PFSK-1 (cell line): ENCODE data around the gene CKS2.

ENCODE experiments used
- FOXP2 ChIP-seq: optimal IDR thresholded peaks from 2 replicates; pipeline ENCODE3; 2011; ENCODE audit warnings: borderline replicate concordance, control low read depth, inconsistent platforms; ENCODE audit not compliant: insufficient read depth; ENCODE audit errors: extremely low read length, extremely low read depth
- POLR2AphosphoS5 ChIP-seq: IDR thresholded peaks from 2 replicates; pipeline ENCODE4 v1.6.1; 2012; ENCODE audit warnings: low read depth, mild to moderate bottlenecking, control low read depth, low read length, moderate library complexity
- SIN3A ChIP-seq: IDR thresholded peaks from 2 replicates; pipeline ENCODE4 v1.6.1; 2012; ENCODE audit warnings: mild to moderate bottlenecking, low read length, moderate library complexity, borderline replicate concordance; ENCODE audit not compliant: insufficient read depth
- TAF1 ChIP-seq: IDR thresholded peaks from 2 replicates; pipeline ENCODE4 v1.6.1; 2012; ENCODE audit warnings: low read length, control low read depth, borderline replicate concordance; ENCODE audit not compliant: insufficient read depth
- TF ChIP-seq, protein P1 (sequence below), 2 experiments: IDR thresholded peaks; 2 replicates each; pipeline versions ENCODE4 v1.6.1 to v1.8.0; 2011 to 2012; ENCODE audit warnings: low read depth in 2 of 2, low read length in 2 of 2, control low read depth in 1 of 2, inconsistent platforms in 1 of 2, mild to moderate bottlenecking in 1 of 2, moderate library complexity in 1 of 2; ENCODE audit not compliant: insufficient read depth in 1 of 2

The CKS2 gene

DNA sequence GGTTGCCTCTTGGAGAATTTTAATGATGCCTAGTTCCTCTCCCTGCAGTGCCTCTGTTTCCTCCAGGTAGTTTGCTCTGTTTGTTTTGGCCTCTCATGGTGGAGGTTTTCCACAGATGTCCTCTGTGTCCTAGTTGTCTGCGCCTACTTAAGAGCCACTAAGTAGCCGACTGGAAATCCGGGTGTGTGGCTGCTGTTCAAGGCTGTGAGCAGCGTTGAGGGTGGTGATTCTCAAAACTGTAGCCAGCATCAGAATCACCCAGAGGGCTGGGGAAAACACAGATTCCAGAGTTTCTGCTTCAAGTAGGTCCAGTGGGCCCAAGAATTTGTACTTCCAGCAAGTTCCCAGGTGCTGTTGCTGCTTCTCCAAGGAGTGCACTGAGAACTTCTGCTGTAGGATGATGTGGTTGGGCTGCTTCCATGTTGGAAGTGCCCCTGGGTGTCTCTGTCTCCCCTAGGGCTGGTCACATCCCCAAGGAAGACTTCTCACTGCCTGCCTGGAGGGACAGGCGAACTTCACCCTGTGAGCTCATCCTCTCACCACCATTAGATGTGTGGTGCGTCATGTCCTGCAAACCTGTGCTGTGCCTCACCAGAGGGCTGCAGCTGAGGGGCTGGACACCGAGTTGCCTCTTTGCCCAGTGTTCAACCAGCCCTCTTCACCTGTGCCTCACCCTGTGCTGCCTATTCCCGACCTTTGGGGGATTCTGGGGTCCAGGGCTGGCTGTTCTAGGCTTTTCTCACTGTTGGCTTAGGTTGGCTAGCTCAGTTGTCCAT is 42.1 kb downstream of the CKS2 start:
- TF ChIP-seq SIN3A (no peak), TAF1 (no peak), POLR2AphosphoS5 (no peak), FOXP2 (no peak)
- TF ChIP-seq, protein P1, sequence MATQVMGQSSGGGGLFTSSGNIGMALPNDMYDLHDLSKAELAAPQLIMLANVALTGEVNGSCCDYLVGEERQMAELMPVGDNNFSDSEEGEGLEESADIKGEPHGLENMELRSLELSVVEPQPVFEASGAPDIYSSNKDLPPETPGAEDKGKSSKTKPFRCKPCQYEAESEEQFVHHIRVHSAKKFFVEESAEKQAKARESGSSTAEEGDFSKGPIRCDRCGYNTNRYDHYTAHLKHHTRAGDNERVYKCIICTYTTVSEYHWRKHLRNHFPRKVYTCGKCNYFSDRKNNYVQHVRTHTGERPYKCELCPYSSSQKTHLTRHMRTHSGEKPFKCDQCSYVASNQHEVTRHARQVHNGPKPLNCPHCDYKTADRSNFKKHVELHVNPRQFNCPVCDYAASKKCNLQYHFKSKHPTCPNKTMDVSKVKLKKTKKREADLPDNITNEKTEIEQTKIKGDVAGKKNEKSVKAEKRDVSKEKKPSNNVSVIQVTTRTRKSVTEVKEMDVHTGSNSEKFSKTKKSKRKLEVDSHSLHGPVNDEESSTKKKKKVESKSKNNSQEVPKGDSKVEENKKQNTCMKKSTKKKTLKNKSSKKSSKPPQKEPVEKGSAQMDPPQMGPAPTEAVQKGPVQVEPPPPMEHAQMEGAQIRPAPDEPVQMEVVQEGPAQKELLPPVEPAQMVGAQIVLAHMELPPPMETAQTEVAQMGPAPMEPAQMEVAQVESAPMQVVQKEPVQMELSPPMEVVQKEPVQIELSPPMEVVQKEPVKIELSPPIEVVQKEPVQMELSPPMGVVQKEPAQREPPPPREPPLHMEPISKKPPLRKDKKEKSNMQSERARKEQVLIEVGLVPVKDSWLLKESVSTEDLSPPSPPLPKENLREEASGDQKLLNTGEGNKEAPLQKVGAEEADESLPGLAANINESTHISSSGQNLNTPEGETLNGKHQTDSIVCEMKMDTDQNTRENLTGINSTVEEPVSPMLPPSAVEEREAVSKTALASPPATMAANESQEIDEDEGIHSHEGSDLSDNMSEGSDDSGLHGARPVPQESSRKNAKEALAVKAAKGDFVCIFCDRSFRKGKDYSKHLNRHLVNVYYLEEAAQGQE (IDR thresholded peaks at IDR 0.05; ENCODE audit: insufficient read depth in 1 of 2, low read depth in 2 of 2, low read length in 2 of 2) = no peak

DNA sequence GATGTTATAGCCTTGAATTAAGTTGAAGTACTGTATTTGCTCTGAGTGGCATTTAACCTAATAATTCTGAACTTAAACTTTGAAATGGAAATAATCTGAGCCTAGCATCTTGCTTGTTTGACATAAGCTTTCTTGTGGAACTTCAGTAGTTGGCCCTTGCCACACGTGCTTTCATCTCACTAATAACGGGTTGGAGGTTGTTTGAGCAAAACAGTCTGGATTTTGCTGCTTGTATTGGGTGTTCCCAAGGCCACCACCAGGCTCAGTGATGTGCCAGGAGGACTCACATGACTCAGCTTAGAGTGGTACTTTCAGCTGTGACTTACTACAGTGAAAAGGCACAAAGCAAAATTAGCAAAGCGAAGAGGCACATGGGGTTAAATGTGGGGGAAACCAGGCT is 43.0 kb downstream of the CKS2 start:
- TF ChIP-seq TAF1 (no peak), SIN3A (no peak), FOXP2 (no peak), POLR2AphosphoS5 (no peak)
- TF ChIP-seq, protein P1 (IDR thresholded peaks at IDR 0.05; ENCODE audit: insufficient read depth in 1 of 2, low read depth in 2 of 2, low read length in 2 of 2) = no peak

DNA sequence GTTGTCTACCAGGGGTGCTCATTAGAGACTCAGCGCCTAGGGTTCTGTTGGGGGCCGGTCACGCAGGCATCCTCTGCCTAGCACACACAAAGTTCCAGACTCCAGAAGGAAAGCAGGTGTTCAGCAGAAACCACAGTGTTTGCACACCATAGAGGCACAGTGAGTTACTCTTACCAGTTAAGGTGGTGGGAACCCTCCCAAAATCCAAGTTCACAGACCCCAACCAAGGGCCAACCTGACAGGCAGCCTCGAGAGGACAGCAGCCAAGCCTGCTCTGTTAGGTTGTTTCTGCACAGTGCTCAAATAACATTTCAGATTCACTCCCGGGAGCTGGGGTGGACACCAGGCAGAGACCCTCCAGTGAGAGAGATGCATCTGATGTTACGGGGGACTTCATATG is 43.5 kb downstream of the CKS2 start:
- TF ChIP-seq POLR2AphosphoS5 (no peak), FOXP2 (no peak), TAF1 (no peak), SIN3A (no peak)
- TF ChIP-seq, protein P1 (IDR thresholded peaks at IDR 0.05; ENCODE audit: insufficient read depth in 1 of 2, low read depth in 2 of 2, low read length in 2 of 2) = no peak

DNA sequence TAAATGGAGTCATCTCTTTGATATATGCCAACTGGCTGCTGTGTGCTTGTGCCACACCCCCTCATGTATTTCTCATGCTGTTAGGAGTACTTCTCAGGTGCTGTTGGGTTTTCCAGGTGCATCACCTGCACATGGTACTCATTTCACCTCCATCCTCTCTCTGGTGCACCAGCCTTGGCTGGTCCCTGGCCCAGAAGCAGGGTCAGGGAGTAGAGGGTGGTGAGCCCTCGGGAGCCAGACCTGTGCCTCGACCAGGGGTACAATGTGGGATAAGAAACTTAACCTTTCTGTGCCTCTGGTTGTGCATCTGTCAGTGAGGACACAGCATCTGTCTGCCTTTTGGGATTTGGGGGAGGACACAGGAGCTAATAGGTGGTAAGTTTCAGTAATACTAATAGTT is 45.8 kb downstream of the CKS2 start:
- TF ChIP-seq FOXP2 (no peak), POLR2AphosphoS5 (no peak), SIN3A (no peak), TAF1 (no peak)
- TF ChIP-seq, protein P1 (IDR thresholded peaks at IDR 0.05; ENCODE audit: insufficient read depth in 1 of 2, low read depth in 2 of 2, low read length in 2 of 2) = no peak
